ENCODE data around the gene TMEM138.

Gene TMEM138

GRCh38 chr11:61342207-61342803, 19.9 kb upstream of the TMEM138 start:
- no peak for DNase-seq

- DNase-seq, result no peak
Observed at GRCh38 chr11:61343792-61344745, 18.1 kb upstream of the TMEM138 start.

- DNase-seq, result no peak
Observed at GRCh38 chr11:61345170-61345610, 17.0 kb upstream of the TMEM138 start.

GRCh38 chr11:61345954-61346843, 16.0 kb upstream of the TMEM138 start:
- no peak for DNase-seq

GRCh38 chr11:61347916-61348461, 14.2 kb upstream of the TMEM138 start:
- DNase-seq, result no peak

- no peak for DNase-seq
Observed at GRCh38 chr11:61349189-61349751, 12.9 kb upstream of the TMEM138 start.

GRCh38 chr11:61349916-61350315, 12.3 kb upstream of the TMEM138 start:
- DNase-seq, result no peak

GRCh38 chr11:61350336-61350735, 11.8 kb upstream of the TMEM138 start:
- no peak for DNase-seq

- no peak for DNase-seq
Observed at GRCh38 chr11:61350803-61351202, 11.4 kb upstream of the TMEM138 start.

- no peak for DNase-seq
Observed at GRCh38 chr11:61352038-61352437, 10.1 kb upstream of the TMEM138 start.

- DNase-seq, result no peak
Observed at GRCh38 chr11:61353131-61354067, 8.8 kb upstream of the TMEM138 start.

GRCh38 chr11:61354208-61354607, 8.0 kb upstream of the TMEM138 start:
- DNase-seq, result no peak

GRCh38 chr11:61356706-61357105, 5.5 kb upstream of the TMEM138 start:
- no peak for DNase-seq

GRCh38 chr11:61357233-61357893, 4.8 kb upstream of the TMEM138 start:
- DNase-seq, result no peak

- DNase-seq, result no peak
Observed at GRCh38 chr11:61357894-61358239, 4.3 kb upstream of the TMEM138 start.

GRCh38 chr11:61358566-61358965, 3.6 kb upstream of the TMEM138 start:
- DNase-seq, result no peak

GRCh38 chr11:61359516-61359915, 2.7 kb upstream of the TMEM138 start:
- DNase-seq, result no peak

GRCh38 chr11:61361237-61361740, 885 bp upstream of the TMEM138 start:
- DNase-seq, result no peak

GRCh38 chr11:61362542-61362875, 335 bp downstream of the TMEM138 start:
- DNase-seq, result peak in 3 of 5 experiments; percentile 12 to 76 (median 16)

- no peak for DNase-seq
Observed at GRCh38 chr11:61364012-61364675, 2.0 kb downstream of the TMEM138 start.
